ENCODE data around the gene IGFALS.

IGFALS gene

DNA sequence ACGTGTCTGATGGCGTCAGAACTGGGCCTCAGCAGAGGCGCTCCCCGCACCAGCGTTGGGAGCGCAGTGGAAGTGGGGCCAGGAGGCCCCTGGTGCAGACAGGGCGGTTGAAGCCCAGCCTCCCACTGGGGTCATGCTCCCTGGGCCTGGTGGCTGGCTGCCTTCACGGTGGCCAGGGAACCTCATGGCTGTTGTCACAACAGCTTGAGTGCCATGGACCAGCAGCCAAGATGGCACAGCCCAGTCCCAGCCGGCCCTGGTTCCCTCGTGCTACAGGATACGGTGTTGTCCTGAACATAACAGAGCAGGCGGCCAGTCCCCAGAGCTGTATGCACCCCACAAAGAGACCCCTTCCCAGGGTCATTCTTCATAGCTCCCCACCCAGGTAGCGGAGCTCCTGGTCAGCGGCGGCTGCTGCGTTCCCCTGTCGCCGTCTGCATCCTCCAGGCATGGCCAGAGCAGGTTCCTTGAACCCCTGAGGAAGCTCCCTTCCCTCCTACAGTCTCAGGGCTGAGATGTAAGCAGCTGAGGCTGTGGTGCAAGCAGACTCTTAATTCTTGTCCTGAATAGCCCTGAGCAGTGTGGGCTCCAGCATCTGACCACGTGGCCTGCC lies 51.8 kb downstream of the IGFALS start:
- no peak for DNase-seq

DNA sequence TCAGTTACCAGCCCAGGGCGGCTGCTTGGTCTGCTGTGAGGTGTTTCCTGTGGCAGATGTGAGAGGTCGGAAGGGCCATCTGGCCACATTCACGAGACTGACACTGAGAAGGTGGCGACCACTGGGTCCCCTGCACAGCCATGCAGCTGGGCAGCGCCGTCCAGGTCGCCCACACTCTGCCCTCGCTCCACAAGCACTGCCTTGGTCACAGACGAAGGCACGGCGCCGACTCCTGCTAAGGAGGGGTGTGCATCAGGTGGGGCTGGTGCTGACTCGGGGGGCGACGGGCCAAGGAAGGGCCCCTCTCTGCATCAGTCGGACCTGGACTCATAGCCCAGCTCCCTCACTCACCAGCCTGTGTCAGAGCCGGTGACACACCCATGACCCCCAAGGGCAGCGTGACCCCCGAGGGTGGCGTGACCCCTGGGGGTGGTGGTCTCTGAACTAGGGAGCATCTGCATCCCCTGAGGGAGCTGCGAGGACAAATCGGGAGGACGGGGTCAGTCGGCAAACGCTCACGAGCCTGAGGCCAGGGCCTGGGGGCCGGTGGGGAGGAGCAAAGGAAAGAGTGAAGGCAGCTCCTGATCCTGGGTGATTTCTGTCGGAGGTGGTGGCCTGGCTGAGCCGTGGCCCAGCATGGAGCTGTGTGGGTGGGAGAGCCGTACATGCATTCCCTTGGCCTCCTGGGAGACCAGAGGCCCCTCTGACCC lies 52.6 kb downstream of the IGFALS start:
- DNase-seq: no peak

Measured in amniotic stem cell (primary cell).